Measurements from ENCODE around the gene ADAM21.
"Not testable (repeated sequence)": the region's sequence is repeated elsewhere in the genome, so short reads cannot be mapped to it uniquely, and the experiment has no call there.

- not testable (repeated sequence) for TF ChIP-seq CTCF, EP300, POLR2A (IDR thresholded peaks at IDR 0.05)
Observed at GRCh38 chr14:70426555-70426954, 25.4 kb upstream of the ADAM21 start.
